ENCODE data around the gene SERPINE3.

The SERPINE3 gene

GRCh38 chr13:51341791-51342190 lies 2.3 kb downstream of the SERPINE3 start:
- no peaks in the 10 kb centered on the region for H3F3A ChIP-seq (ENCODE audit: insufficient read depth, low read length)
- no peak overlapping the region for H2AFZ ChIP-seq (ENCODE audit: low read length)
- no peak overlapping the region for H3K4me2 ChIP-seq (ENCODE audit: low read depth, low read length)
- no peaks in the 10 kb centered on the region for H3K27me3 ChIP-seq (replicated peaks; ENCODE audit: insufficient read depth, low read length)
- no peaks in the 10 kb centered on the region for H3K9me3 ChIP-seq (replicated peaks; ENCODE audit: insufficient read depth, low read length)
- H3K79me2 ChIP-seq (ENCODE audit: low read length): no peaks in the 10 kb centered on the region
- H3K4me1 ChIP-seq (ENCODE audit: low read length): no peaks in the 10 kb centered on the region
- no peak overlapping the region for H3K9ac ChIP-seq (ENCODE audit: low read length)
- no peaks in the 10 kb centered on the region for H3K36me3 ChIP-seq (replicated peaks; ENCODE audit: insufficient read depth, low read length)
- TF ChIP-seq EZH2 (optimal IDR thresholded peaks at IDR 0.05; ENCODE audit: low read depth, low read length) (no peak), CTCF (IDR thresholded peaks at IDR 0.05; ENCODE audit: low read length) (no peak), EZH2phosphoT487 (IDR thresholded peaks at IDR 0.05; ENCODE audit: low read length) (no peak)
- H4K20me1 ChIP-seq (ENCODE audit: insufficient read depth, low read length): no peaks in the 10 kb centered on the region
- no peak overlapping the region for H3K27ac ChIP-seq (ENCODE audit: low read length)
- no peak for DNase-seq
- H3K9me2 ChIP-seq (replicated peaks; ENCODE audit: insufficient read depth, low read length): no peaks in the 10 kb centered on the region
- no peak overlapping the region for H3K4me3 ChIP-seq (ENCODE audit: low read length)

- no peak overlapping the region for H3K4me3 ChIP-seq (ENCODE audit: low read length)
- H3K9ac ChIP-seq (ENCODE audit: low read length): no peak overlapping the region
- no peak overlapping the region for H2AFZ ChIP-seq (ENCODE audit: low read length)
- H3K27ac ChIP-seq (ENCODE audit: low read length): no peak overlapping the region
- no peaks in the 10 kb centered on the region for H3K9me2 ChIP-seq (replicated peaks; ENCODE audit: insufficient read depth, low read length)
- H3K36me3 ChIP-seq (replicated peaks; ENCODE audit: insufficient read depth, low read length): no peaks in the 10 kb centered on the region
- H3F3A ChIP-seq (ENCODE audit: insufficient read depth, low read length): no peaks in the 10 kb centered on the region
- H3K4me2 ChIP-seq (ENCODE audit: low read depth, low read length): no peak overlapping the region
- TF ChIP-seq EZH2 (optimal IDR thresholded peaks at IDR 0.05; ENCODE audit: low read depth, low read length): no peak
- TF ChIP-seq EZH2phosphoT487 (IDR thresholded peaks at IDR 0.05; ENCODE audit: low read length): no peak
- no peak for TF ChIP-seq CTCF (IDR thresholded peaks at IDR 0.05; ENCODE audit: low read length)
- DNase-seq: no peak
- H3K79me2 ChIP-seq (ENCODE audit: low read length): no peaks in the 10 kb centered on the region
- no peaks in the 10 kb centered on the region for H4K20me1 ChIP-seq (ENCODE audit: insufficient read depth, low read length)
- no peaks in the 10 kb centered on the region for H3K4me1 ChIP-seq (ENCODE audit: low read length)
- no peaks in the 10 kb centered on the region for H3K27me3 ChIP-seq (replicated peaks; ENCODE audit: insufficient read depth, low read length)
- H3K9me3 ChIP-seq (replicated peaks; ENCODE audit: insufficient read depth, low read length): no peaks in the 10 kb centered on the region
Measured at GRCh38 chr13:51342706-51343105, 3.2 kb downstream of the SERPINE3 start.

GRCh38 chr13:51343475-51343874 lies 4.0 kb downstream of the SERPINE3 start:
- no peak overlapping the region for H3K4me3 ChIP-seq (ENCODE audit: low read length)
- no peaks in the 10 kb centered on the region for H3K4me1 ChIP-seq (ENCODE audit: low read length)
- TF ChIP-seq EZH2phosphoT487 (IDR thresholded peaks at IDR 0.05; ENCODE audit: low read length) (no peak), EZH2 (optimal IDR thresholded peaks at IDR 0.05; ENCODE audit: low read depth, low read length) (no peak), CTCF (IDR thresholded peaks at IDR 0.05; ENCODE audit: low read length) (no peak)
- no peak for DNase-seq
- H2AFZ ChIP-seq (ENCODE audit: low read length): no peak overlapping the region
- H3K79me2 ChIP-seq (ENCODE audit: low read length): no peaks in the 10 kb centered on the region
- no peaks in the 10 kb centered on the region for H3K36me3 ChIP-seq (replicated peaks; ENCODE audit: insufficient read depth, low read length)
- no peaks in the 10 kb centered on the region for H4K20me1 ChIP-seq (ENCODE audit: insufficient read depth, low read length)
- no peaks in the 10 kb centered on the region for H3F3A ChIP-seq (ENCODE audit: insufficient read depth, low read length)
- no peaks in the 10 kb centered on the region for H3K9me3 ChIP-seq (replicated peaks; ENCODE audit: insufficient read depth, low read length)
- no peak overlapping the region for H3K27ac ChIP-seq (ENCODE audit: low read length)
- no peaks in the 10 kb centered on the region for H3K9me2 ChIP-seq (replicated peaks; ENCODE audit: insufficient read depth, low read length)
- H3K4me2 ChIP-seq (ENCODE audit: low read depth, low read length): no peak overlapping the region
- no peaks in the 10 kb centered on the region for H3K27me3 ChIP-seq (replicated peaks; ENCODE audit: insufficient read depth, low read length)
- no peak overlapping the region for H3K9ac ChIP-seq (ENCODE audit: low read length)

Measured in MM.1S (cell line).